AG10803 (cell line): Measurements from ENCODE around the gene NETO2.
"Not testable (repeated sequence)": the region's sequence is repeated elsewhere in the genome, so short reads cannot be mapped to it uniquely, and the experiment has no call there.

Experiments used
- DNase-seq: peaks from one replicate; pipeline ENCODE4 v3.0.0; 2010; ENCODE audit warnings: low read depth
- H3K4me3 ChIP-seq: 2 replicates; pipeline ENCODE4 v1.5.1; 2011; ENCODE audit warnings: mild to moderate bottlenecking, low read length, control low read depth
- TF ChIP-seq, protein P1 (sequence below): conservative IDR thresholded peaks from 2 replicates; pipeline ENCODE4 v1.5.1; 2011; ENCODE audit warnings: mild to moderate bottlenecking, low read length, control low read depth, inconsistent platforms

NETO2 gene

DNA sequence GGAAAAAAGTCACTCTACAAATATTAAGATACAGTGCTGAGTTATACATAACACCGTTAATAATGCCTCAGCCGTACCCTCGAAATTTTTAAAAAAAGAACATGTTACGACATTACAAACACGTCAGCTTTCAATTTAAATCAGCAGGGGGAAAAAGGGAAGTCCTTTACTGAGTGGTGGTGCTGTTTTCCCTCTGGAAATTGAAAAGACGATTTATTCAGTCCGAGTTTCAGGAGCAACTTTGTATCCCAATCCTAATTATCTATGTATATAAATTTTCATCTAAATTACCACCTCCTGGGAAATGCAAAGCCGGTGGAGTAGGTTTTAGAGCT, 1.3 kb downstream of the NETO2 start:
- TF ChIP-seq, protein P1, sequence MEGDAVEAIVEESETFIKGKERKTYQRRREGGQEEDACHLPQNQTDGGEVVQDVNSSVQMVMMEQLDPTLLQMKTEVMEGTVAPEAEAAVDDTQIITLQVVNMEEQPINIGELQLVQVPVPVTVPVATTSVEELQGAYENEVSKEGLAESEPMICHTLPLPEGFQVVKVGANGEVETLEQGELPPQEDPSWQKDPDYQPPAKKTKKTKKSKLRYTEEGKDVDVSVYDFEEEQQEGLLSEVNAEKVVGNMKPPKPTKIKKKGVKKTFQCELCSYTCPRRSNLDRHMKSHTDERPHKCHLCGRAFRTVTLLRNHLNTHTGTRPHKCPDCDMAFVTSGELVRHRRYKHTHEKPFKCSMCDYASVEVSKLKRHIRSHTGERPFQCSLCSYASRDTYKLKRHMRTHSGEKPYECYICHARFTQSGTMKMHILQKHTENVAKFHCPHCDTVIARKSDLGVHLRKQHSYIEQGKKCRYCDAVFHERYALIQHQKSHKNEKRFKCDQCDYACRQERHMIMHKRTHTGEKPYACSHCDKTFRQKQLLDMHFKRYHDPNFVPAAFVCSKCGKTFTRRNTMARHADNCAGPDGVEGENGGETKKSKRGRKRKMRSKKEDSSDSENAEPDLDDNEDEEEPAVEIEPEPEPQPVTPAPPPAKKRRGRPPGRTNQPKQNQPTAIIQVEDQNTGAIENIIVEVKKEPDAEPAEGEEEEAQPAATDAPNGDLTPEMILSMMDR = no peak
- no peak for DNase-seq
- peak overlapping the region; percentile 70 for H3K4me3 ChIP-seq

GRCh38 chr16:47141773-47142485, 1.8 kb downstream of the NETO2 start:
- peak overlapping the region; percentile 70 for H3K4me3 ChIP-seq

GRCh38 chr16:47140686-47141085, 3.1 kb downstream of the NETO2 start:
- DNase-seq = no peak
- TF ChIP-seq, protein P1 = no peak
- no peak overlapping the region for H3K4me3 ChIP-seq

More at GRCh38 chr16:47141773-47142485, 1.8 kb downstream of the NETO2 start:
- TF ChIP-seq, protein P1 = peak; percentile 99
- DNase-seq = peak; percentile 71

GRCh38 chr16:47139561-47140185, 4.1 kb downstream of the NETO2 start:
- no peak overlapping the region for H3K4me3 ChIP-seq
- DNase-seq = no peak
- TF ChIP-seq, protein P1 = no peak

- not testable (repeated sequence) for DNase-seq
Measured at GRCh38 chr16:47137925-47138324, 5.8 kb downstream of the NETO2 start.

GRCh38 chr16:47136099-47136842, 7.5 kb downstream of the NETO2 start:
- DNase-seq = no peak
- TF ChIP-seq, protein P1 = no peak
- no peak overlapping the region for H3K4me3 ChIP-seq

More at GRCh38 chr16:47137925-47138324, 5.8 kb downstream of the NETO2 start:
- not testable (repeated sequence) for H3K4me3 ChIP-seq

GRCh38 chr16:47134550-47134949, 9.2 kb downstream of the NETO2 start:
- DNase-seq = no peak
- no peak overlapping the region for H3K4me3 ChIP-seq
- TF ChIP-seq, protein P1 = no peak
